Gastrocnemius medialis (tissue), 4 donors: Measurements from ENCODE around the gene SYNJ2.

Experiments
- CTCF ChIP-seq, 5 experiments: fragments of 450-650 bp in 3 of 5; fragments of 200-600 bp in 2 of 5; sonication (generic) in 2 of 5; IDR thresholded peaks in 4 of 5; conservative IDR thresholded peaks in 1 of 5; 1 replicate in 4 of 5; 2 replicates in 1 of 5; pipeline ENCODE4 v1.5.1; 2016 to 2019; ENCODE audit warnings: antibody characterized with exemption in 5 of 5, mild to moderate bottlenecking in 3 of 5, moderate library complexity in 3 of 5
- POLR2A ChIP-seq, 2 donors: fragments of 450-650 bp; IDR thresholded peaks; one replicate each; pipeline ENCODE4 v1.6.1; 2017; ENCODE audit warnings: antibody characterized with exemption in 2 of 2, mild to moderate bottlenecking in 2 of 2, moderate library complexity in 2 of 2

DNA sequence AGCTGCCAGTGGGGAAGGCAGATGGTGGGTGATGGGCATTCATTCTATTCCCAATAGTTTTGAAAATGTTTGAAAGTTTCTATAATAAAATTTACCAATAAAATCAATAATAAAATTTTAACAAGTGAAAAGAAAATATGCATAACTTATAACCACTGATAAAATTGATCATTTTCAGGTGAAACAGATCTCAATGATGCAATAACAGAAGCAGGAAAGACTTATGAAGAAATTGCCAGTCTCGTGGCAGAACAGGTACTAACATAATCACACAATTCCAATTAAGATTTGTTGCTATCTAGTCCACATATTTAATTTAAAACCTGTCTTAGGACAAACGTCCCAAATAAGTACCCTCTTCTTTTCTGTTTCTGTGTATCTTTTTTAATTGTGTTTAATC lies 45.9 kb upstream of the SYNJ2 start:
- TF ChIP-seq CTCF (IDR thresholded peaks at IDR 0.05 in 4 of 5, conservative IDR thresholded peaks at IDR 0.05 in 1 of 5), result no peak
- no peak for TF ChIP-seq POLR2A (IDR thresholded peaks at IDR 0.05)
